Measurements from ENCODE around the gene TAF5L.

The TAF5L gene

DNA sequence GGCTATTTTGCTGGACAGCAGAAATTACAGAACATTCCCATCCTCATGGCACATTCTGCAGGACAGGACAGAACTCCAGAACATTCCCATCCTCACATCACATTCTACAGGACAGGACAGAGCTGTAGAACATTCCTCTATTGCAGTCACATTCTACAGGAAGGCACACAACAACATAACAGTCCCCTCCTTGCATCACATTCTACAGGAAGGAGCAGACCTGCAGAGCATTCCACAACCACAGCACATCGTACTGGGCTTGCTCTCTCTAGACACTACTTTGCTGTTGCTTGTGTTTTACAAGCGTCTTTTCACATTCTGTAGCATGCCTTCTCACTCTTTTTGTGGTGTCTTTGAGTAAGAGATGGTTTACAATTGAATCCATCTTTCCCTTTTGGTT lies 40.6 kb downstream of the TAF5L start:
- Histone ChIP-seq H3K4me3 (ENCODE audit: low read length in 2 of 2) (no peak overlapping the region), H3K27me3 (ENCODE audit: control insufficient read depth in 1 of 2, insufficient read depth in 2 of 2, low read length in 2 of 2) (no peaks in the 10 kb centered on the region), H3K9me3 (ENCODE audit: control insufficient read depth in 2 of 2, low read length in 2 of 2) (no peaks in the 10 kb centered on the region), H3K4me1 (ENCODE audit: control insufficient read depth, insufficient read depth, low read length) (peaks cover 3% of the 10 kb centered on the region), H3K36me3 (ENCODE audit: control insufficient read depth in 2 of 2, insufficient read depth in 2 of 2, low read length in 2 of 2) (no peaks in the 10 kb centered on the region), H3K27ac (ENCODE audit: low read length) (no peak overlapping the region), H3K9ac (ENCODE audit: low read length in 2 of 2) (no peak overlapping the region)

DNA sequence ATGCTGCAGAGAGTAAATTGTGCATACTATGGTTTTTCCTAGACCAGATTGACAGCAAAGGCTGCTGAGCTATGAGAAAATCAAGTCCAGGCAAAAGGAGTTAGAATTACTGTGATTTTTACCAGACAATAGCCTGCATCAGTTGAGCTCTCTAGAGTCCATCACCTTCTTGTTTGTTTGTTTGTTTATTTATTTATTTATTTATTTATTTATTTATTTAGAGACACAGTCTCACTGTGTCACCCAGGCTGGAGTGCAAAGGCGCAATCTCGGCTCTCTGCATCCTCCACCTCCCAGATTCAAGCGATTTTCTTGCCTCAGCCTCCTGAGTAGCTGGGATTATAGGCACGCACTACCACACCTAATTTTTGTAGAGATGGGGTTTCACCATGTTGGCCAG lies 43.2 kb downstream of the TAF5L start:
- Histone ChIP-seq H3K9me3 (ENCODE audit: control insufficient read depth in 2 of 2, low read length in 2 of 2) (no peaks in the 10 kb centered on the region), H3K4me3 (ENCODE audit: low read length in 2 of 2) (no peak overlapping the region), H3K36me3 (ENCODE audit: control insufficient read depth in 2 of 2, insufficient read depth in 2 of 2, low read length in 2 of 2) (no peaks in the 10 kb centered on the region), H3K27ac (ENCODE audit: low read length) (no peak overlapping the region), H3K27me3 (ENCODE audit: control insufficient read depth in 1 of 2, insufficient read depth in 2 of 2, low read length in 2 of 2) (no peaks in the 10 kb centered on the region), H3K9ac (ENCODE audit: low read length in 2 of 2) (no peak overlapping the region), H3K4me1 (ENCODE audit: control insufficient read depth, insufficient read depth, low read length) (peaks cover 13% of the 10 kb centered on the region)

DNA sequence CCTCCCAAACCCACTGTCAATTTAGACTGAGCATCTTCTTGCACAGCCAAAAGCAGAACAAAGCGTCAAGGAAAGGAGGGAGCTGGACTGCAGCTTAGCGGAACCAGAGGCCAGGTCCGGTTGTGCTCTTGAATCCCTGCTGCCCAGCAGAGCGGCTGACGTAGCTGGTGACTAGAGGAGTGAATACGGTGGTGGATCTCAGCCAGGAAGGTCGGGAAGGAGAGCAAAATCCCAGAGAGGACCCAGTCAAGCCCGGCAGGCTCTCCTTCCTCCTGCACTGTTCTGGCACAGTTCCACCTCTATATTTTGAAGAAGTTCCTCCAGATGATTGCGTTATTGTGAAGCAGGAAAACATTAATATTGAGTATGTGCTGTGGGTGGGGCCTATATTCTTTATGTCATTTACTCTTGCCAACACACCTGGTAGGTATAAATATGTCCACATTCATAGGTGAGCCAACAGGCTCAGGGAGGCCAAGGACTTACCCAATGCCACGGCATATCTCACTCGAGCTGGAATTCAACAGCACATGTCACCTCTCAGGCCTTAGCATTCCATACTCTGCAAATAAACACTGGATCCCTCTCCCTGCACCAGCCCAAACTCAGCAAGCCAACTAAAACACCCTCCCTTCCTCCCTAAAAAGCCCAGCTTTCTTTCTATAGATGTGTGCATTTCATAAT lies 43.8 kb downstream of the TAF5L start:
- Histone ChIP-seq H3K9ac (ENCODE audit: low read length in 2 of 2) (no peak overlapping the region), H3K4me3 (ENCODE audit: low read length in 2 of 2) (peak overlapping the region in 1 of 2 donors; percentile 41)

DNA sequence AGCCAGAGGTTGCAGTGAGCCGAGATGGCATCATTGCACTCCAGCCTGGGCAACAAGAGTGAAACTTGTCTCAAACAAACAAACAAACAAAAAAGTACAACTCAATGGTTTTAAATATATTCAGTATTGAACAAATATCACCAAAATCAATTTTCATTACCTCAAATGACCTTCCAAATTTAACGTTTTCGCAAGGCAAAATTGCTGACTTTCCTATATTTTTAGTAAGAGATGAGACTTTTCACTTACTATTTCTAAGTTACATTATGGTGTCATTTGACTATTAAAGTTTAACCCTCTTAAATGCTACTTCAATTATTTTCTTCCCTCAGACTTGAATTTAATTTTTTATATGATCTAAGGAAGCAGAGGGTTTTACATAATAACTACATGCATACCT lies 44.4 kb downstream of the TAF5L start:
- Histone ChIP-seq H3K36me3 (ENCODE audit: control insufficient read depth in 2 of 2, insufficient read depth in 2 of 2, low read length in 2 of 2) (no peaks in the 10 kb centered on the region), H3K27me3 (ENCODE audit: control insufficient read depth in 1 of 2, insufficient read depth in 2 of 2, low read length in 2 of 2) (no peaks in the 10 kb centered on the region), H3K9ac (ENCODE audit: low read length in 2 of 2) (no peak overlapping the region), H3K27ac (ENCODE audit: low read length) (no peak overlapping the region), H3K9me3 (ENCODE audit: control insufficient read depth in 2 of 2, low read length in 2 of 2) (no peaks in the 10 kb centered on the region), H3K4me3 (ENCODE audit: low read length in 2 of 2) (no peak overlapping the region), H3K4me1 (ENCODE audit: control insufficient read depth, insufficient read depth, low read length) (peaks cover 13% of the 10 kb centered on the region)

More for the DNA sequence above, 43.8 kb downstream of the TAF5L start:
- H3K27ac ChIP-seq (ENCODE audit: low read length) = no peak overlapping the region
- no peaks in the 10 kb centered on the region for H3K9me3 ChIP-seq (ENCODE audit: control insufficient read depth in 2 of 2, low read length in 2 of 2)
- H3K4me1 ChIP-seq (ENCODE audit: control insufficient read depth, insufficient read depth, low read length) = peaks cover 13% of the 10 kb centered on the region
- H3K27me3 ChIP-seq (ENCODE audit: control insufficient read depth in 1 of 2, insufficient read depth in 2 of 2, low read length in 2 of 2) = no peaks in the 10 kb centered on the region
- H3K36me3 ChIP-seq (ENCODE audit: control insufficient read depth in 2 of 2, insufficient read depth in 2 of 2, low read length in 2 of 2) = no peaks in the 10 kb centered on the region

DNA sequence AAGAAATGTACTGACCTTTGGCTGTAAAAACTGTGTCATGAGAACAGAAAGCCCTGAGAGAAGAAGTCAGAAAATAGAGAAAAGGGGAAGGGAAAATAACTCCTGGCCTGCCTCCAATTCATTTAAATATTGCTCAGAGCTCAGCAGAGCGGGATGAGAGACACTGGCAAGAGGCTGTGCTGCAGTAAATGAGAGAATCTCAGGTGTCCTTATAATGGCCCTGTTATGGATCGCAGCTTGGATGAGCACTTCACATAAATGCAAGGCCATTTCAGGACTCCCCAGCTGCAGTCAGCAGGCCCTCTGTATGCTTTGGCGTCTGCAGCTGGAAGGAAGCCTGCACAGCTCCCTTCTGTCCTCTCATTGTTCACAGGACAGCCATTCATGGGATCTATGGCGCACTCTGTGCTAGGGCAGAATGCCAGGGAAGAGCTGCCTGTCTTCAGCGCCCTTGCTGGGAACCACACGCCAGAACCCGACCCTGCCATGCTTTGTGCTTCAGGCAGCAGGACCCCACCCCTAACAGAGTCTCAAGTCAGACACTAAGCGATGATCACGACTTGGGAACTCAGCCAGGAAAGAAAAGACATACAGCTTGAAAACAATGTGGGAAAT lies 46.8 kb downstream of the TAF5L start:
- Histone ChIP-seq H3K27me3 (ENCODE audit: control insufficient read depth in 1 of 2, insufficient read depth in 2 of 2, low read length in 2 of 2) (no peaks in the 10 kb centered on the region), H3K9me3 (ENCODE audit: control insufficient read depth in 2 of 2, low read length in 2 of 2) (no peaks in the 10 kb centered on the region), H3K4me1 (ENCODE audit: control insufficient read depth, insufficient read depth, low read length) (peaks cover 13% of the 10 kb centered on the region), H3K4me3 (ENCODE audit: low read length in 2 of 2) (peak overlapping the region; percentile 37 to 64), H3K27ac (ENCODE audit: low read length) (no peak overlapping the region), H3K9ac (ENCODE audit: low read length in 2 of 2) (peak overlapping the region in 1 of 2 donors; percentile 51), H3K36me3 (ENCODE audit: control insufficient read depth in 2 of 2, insufficient read depth in 2 of 2, low read length in 2 of 2) (no peaks in the 10 kb centered on the region)

DNA sequence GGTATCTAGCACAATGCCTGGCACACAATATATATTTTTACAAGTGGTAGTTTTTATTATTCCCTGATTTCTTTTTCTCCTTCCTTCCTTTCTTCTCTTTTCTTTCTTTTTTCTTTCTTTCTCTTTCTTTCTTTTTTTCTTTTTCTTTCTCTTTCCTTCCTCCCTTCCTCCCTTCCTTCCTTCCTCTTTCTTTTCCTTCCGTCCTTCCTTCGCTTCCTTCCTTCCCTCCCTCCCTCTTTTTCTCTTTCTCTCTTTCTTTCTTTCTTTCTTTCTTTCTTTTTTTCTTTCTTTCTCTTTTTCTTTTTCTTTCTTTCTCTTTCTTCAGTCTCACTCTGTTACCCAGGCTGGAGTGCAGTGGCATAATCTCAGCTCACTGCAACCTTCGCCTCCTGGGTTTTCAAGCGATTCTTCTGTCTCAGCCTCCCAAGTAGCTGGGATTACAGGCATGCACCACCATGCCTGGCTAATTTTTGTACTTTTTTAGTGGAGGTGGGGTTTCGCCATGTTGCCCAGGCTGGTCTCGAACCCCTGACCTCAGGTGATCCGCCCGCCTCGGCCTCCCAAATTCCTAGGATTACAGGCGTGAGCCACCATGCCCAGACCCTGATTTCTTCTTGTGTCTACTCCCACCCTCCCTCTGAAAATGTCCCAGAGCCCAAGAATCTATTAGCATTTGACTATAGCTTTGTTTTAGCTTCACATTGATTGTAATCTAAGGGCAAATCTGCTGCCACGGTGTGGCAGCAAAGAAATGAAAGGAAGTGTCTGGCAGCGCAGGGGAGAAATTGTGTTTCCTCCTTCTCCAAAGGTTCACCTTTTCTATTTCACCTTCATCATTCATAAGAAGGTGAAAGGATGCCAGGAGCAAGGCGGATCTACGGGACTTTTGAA lies 47.5 kb downstream of the TAF5L start:
- H3K9ac ChIP-seq (ENCODE audit: low read length in 2 of 2) = peak overlapping the region in 1 of 2 donors; percentile 1
- peak overlapping the region; percentile 37 to 64 for H3K4me3 ChIP-seq (ENCODE audit: low read length in 2 of 2)
- peaks cover 13% of the 10 kb centered on the region for H3K4me1 ChIP-seq (ENCODE audit: control insufficient read depth, insufficient read depth, low read length)
- no peak overlapping the region for H3K27ac ChIP-seq (ENCODE audit: low read length)
- H3K27me3 ChIP-seq (ENCODE audit: control insufficient read depth in 1 of 2, insufficient read depth in 2 of 2, low read length in 2 of 2) = no peaks in the 10 kb centered on the region
- no peaks in the 10 kb centered on the region for H3K9me3 ChIP-seq (ENCODE audit: control insufficient read depth in 2 of 2, low read length in 2 of 2)
- H3K36me3 ChIP-seq (ENCODE audit: control insufficient read depth in 2 of 2, insufficient read depth in 2 of 2, low read length in 2 of 2) = no peaks in the 10 kb centered on the region

DNA sequence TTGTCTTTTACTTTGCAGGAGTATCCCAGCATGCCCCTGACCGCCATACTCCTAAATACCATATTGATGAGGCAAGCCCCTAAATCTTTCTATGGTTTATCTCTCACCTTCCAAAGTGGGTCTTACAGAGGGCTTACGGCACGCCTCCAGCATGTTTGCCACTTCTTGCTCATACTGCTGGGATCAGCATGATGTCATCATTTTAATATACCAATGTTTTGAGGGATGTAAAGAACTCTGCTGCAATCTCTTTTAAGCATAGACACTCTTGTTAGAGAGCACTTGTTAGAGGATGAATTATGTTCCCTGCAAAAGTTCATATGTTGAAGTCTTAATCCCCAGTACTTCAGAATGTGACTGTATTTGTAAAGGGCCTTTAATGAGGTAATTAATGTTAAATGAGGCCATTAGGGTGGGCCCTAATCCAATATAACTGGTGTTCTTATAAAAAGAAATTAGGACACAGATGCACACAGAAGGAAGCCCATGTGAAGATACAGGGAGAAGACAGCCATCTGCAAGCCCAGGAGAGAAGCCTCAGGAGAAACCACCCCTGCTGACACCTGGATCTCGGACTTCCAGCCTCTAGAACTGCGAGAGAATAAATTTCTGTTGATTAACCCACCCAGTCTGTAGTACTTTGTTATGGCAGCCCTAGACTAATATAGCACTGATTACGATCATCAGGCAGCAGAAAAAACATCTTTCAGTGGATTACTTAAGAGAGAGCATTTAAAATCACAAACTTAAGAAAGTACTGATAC lies 51.1 kb downstream of the TAF5L start:
- Histone ChIP-seq H3K9me3 (ENCODE audit: control insufficient read depth in 2 of 2, low read length in 2 of 2) (no peaks in the 10 kb centered on the region), H3K4me3 (ENCODE audit: low read length in 2 of 2) (no peak overlapping the region), H3K27ac (ENCODE audit: low read length) (no peak overlapping the region), H3K27me3 (ENCODE audit: control insufficient read depth in 1 of 2, insufficient read depth in 2 of 2, low read length in 2 of 2) (no peaks in the 10 kb centered on the region), H3K36me3 (ENCODE audit: control insufficient read depth in 2 of 2, insufficient read depth in 2 of 2, low read length in 2 of 2) (no peaks in the 10 kb centered on the region), H3K4me1 (ENCODE audit: control insufficient read depth, insufficient read depth, low read length) (peaks cover 10% of the 10 kb centered on the region), H3K9ac (ENCODE audit: low read length in 2 of 2) (no peak overlapping the region)

DNA sequence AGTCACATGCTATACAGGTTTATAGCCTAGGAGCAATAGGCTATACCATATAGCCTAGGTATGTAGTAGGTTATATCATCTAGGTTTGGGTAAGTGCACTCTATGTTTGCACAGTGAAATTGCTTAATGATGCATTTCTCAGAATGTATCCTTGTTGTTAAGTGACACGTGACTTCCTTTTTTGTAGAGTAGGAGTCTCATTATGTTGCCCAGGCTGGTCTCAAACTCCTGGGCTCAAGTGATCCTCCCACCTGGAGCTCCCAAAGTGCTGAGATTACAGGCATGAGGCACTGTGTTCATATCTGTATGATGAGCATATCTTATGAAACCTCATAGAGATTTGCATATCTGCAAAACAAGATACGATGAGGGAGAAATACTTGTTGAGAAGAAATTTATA lies 53.6 kb downstream of the TAF5L start:
- Histone ChIP-seq H3K27ac (ENCODE audit: low read length) (no peak overlapping the region), H3K4me1 (ENCODE audit: control insufficient read depth, insufficient read depth, low read length) (no peaks in the 10 kb centered on the region), H3K4me3 (ENCODE audit: low read length in 2 of 2) (no peak overlapping the region), H3K36me3 (ENCODE audit: control insufficient read depth in 2 of 2, insufficient read depth in 2 of 2, low read length in 2 of 2) (no peaks in the 10 kb centered on the region), H3K27me3 (ENCODE audit: control insufficient read depth in 1 of 2, insufficient read depth in 2 of 2, low read length in 2 of 2) (no peaks in the 10 kb centered on the region), H3K9ac (ENCODE audit: low read length in 2 of 2) (no peak overlapping the region), H3K9me3 (ENCODE audit: control insufficient read depth in 2 of 2, low read length in 2 of 2) (no peaks in the 10 kb centered on the region)

DNA sequence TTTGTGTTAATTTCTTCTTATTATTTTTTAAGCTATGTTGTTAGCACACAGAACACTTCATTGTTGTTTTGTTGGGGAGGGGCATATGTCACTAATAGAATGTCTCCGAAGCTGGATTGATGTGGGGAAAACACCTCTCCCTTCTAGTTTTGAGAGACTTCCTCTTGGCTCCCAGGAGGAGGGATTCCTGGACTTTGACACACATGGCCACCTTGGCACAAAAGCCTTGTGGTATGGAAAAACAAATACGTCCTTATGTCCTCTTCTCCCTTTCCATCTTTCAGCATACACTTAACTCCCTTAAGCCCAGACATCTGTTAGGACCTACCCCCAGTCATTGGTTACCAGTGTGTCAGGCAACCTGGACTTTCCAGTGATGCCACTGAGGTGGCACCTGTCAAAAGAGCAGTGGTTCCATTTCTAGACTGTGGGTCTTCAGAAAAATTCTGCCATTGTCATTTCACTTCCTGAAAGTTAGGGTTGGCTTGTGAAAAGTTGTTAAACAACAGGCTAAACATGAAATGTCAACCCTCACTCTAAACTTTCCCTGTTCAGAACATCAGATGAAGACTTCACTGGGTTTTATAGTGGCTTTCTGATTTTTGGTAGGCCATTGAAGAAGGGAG lies 54.9 kb downstream of the TAF5L start:
- Histone ChIP-seq H3K9me3 (ENCODE audit: control insufficient read depth in 2 of 2, low read length in 2 of 2) (no peaks in the 10 kb centered on the region), H3K27me3 (ENCODE audit: control insufficient read depth in 1 of 2, insufficient read depth in 2 of 2, low read length in 2 of 2) (no peaks in the 10 kb centered on the region), H3K9ac (ENCODE audit: low read length in 2 of 2) (no peak overlapping the region), H3K4me3 (ENCODE audit: low read length in 2 of 2) (no peak overlapping the region), H3K36me3 (ENCODE audit: control insufficient read depth in 2 of 2, insufficient read depth in 2 of 2, low read length in 2 of 2) (no peaks in the 10 kb centered on the region), H3K4me1 (ENCODE audit: control insufficient read depth, insufficient read depth, low read length) (no peaks in the 10 kb centered on the region), H3K27ac (ENCODE audit: low read length) (no peak overlapping the region)

DNA sequence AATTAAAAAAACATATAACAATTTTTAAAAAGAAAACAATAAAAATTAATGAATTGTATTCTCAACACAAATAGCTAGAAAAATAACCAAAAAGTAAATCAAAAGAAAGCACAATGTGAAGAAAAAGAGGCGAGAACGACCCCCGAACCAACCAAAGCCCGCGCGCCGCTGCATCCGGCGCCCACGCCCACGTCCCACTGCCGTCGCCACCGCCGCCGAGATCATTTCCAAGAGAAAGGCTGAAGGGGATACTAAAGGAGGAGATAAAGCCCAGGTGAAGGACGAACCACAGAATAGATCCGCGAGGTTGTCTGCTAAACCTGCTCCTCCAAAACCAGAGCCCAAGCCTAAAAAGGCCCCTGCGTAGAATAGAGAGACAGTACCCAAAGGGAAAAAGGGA lies 55.6 kb downstream of the TAF5L start:
- H3K9me3 ChIP-seq (ENCODE audit: control insufficient read depth in 2 of 2, low read length in 2 of 2) = no peaks in the 10 kb centered on the region
- H3K9ac ChIP-seq (ENCODE audit: low read length in 2 of 2) = no peak overlapping the region
- H3K27ac ChIP-seq (ENCODE audit: low read length) = no peak overlapping the region
- H3K36me3 ChIP-seq (ENCODE audit: control insufficient read depth in 2 of 2, insufficient read depth in 2 of 2, low read length in 2 of 2) = no peaks in the 10 kb centered on the region
- H3K4me1 ChIP-seq (ENCODE audit: control insufficient read depth, insufficient read depth, low read length) = no peaks in the 10 kb centered on the region
- H3K4me3 ChIP-seq (ENCODE audit: low read length in 2 of 2) = no peak overlapping the region
- H3K27me3 ChIP-seq (ENCODE audit: control insufficient read depth in 1 of 2, insufficient read depth in 2 of 2, low read length in 2 of 2) = no peaks in the 10 kb centered on the region
